Peyer's patch (tissue), 4 donors: ENCODE data around the gene ASCL4.

Source experiments
- CTCF ChIP-seq, 6 experiments: fragments of 450-650 bp in 4 of 6; fragments of 200-600 bp in 2 of 6; sonication (generic) in 1 of 6; IDR thresholded peaks; one replicate each; pipeline ENCODE4 v1.5.1; 2017 to 2019; ENCODE audit warnings: antibody characterized with exemption in 6 of 6, mild to moderate bottlenecking in 3 of 6, moderate library complexity in 1 of 6
- POLR2A ChIP-seq, 2 donors: fragments of 450-650 bp; IDR thresholded peaks; one replicate each; pipeline ENCODE4 v1.5.1; 2017; ENCODE audit warnings: antibody characterized with exemption in 2 of 2, mild to moderate bottlenecking in 2 of 2, moderate library complexity in 2 of 2

GRCh38 chr12:107783406-107784376 lies 9.2 kb downstream of the ASCL4 start:
- no peak for TF ChIP-seq CTCF (IDR thresholded peaks at IDR 0.05)
- no peak for TF ChIP-seq POLR2A (IDR thresholded peaks at IDR 0.05)
